CD14-positive monocyte (primary cell): Measurements from ENCODE around the gene MYO19. TPM values are rescaled to one million over a fixed set of nuclear protein-coding genes. Genes with fewer than 3 reads are reported as not detected.

Experiments used
- DNase-seq, 3 donors: peaks; one replicate each; pipeline ENCODE4 v3.0.0-alpha.2; 2011 to 2022
- H2AFZ ChIP-seq: 2 replicates; pipeline ENCODE4 v1.6.0; 2012; ENCODE audit warnings: mild to moderate bottlenecking, low read depth, low read length, inconsistent platforms; ENCODE audit not compliant: insufficient read depth, poor library complexity, severe bottlenecking
- H3K27ac ChIP-seq, 2 donors: 1 replicate in 1 of 2; 2 replicates in 1 of 2; pipeline ENCODE4 v1.5.1; 2012 to 2013; ENCODE audit warnings: low read length in 2 of 2, control low read depth in 1 of 2, inconsistent platforms in 1 of 2, low read depth in 1 of 2, mild to moderate bottlenecking in 1 of 2
- H3K27me3 ChIP-seq, 2 donors: one replicate each; pipeline versions ENCODE4 v1.6.0 to v1.6.1; 2011 to 2013; ENCODE audit warnings: low read length in 2 of 2; ENCODE audit not compliant: control insufficient read depth in 2 of 2, insufficient read depth in 2 of 2
- H3K36me3 ChIP-seq, 2 donors: replicated peaks in 1 of 2; 1 replicate in 1 of 2; 2 replicates in 1 of 2; pipeline versions ENCODE4 v1.5.1 to v1.6.1; 2012 to 2013; ENCODE audit warnings: low read length in 2 of 2, control low read depth in 1 of 2, inconsistent platforms in 1 of 2, mild to moderate bottlenecking in 1 of 2; ENCODE audit not compliant: insufficient read depth in 2 of 2, control insufficient read depth in 1 of 2
- H3K4me1 ChIP-seq, 2 donors: 1 replicate in 1 of 2; 2 replicates in 1 of 2; pipeline versions ENCODE4 v1.5.1 to v1.6.1; 2012 to 2013; ENCODE audit warnings: low read length in 2 of 2, control low read depth in 1 of 2, inconsistent platforms in 1 of 2, mild to moderate bottlenecking in 1 of 2, moderate library complexity in 1 of 2; ENCODE audit not compliant: insufficient read depth in 2 of 2, control insufficient read depth in 1 of 2
- H3K4me2 ChIP-seq: replicated peaks from 2 replicates; pipeline ENCODE3; 2012; ENCODE audit warnings: low read length, moderate library complexity, mild to moderate bottlenecking; ENCODE audit not compliant: poor library complexity, severe bottlenecking; ENCODE audit errors: extremely low read depth
- H3K4me3 ChIP-seq, 3 experiments: fragments of 200-600 bp in 1 of 3; sonication (generic) in 1 of 3; replicated peaks in 1 of 3; 1 replicate in 2 of 3; 2 replicates in 1 of 3; pipeline ENCODE4 v1.5.1; 2011 to 2013; ENCODE audit warnings: low read length in 3 of 3, mild to moderate bottlenecking in 3 of 3, control low read depth in 2 of 3, low read depth in 2 of 3, inconsistent platforms in 1 of 3, moderate library complexity in 1 of 3
- H3K79me2 ChIP-seq: 2 replicates; pipeline ENCODE4 v1.6.0; 2012; ENCODE audit warnings: mild to moderate bottlenecking, control low read depth, inconsistent platforms, low read length, moderate library complexity; ENCODE audit not compliant: insufficient read depth
- H3K9ac ChIP-seq: 2 replicates; pipeline ENCODE4 v1.6.0; 2017; ENCODE audit warnings: low read length, mild to moderate bottlenecking; ENCODE audit not compliant: insufficient read depth, poor library complexity, severe bottlenecking
- H3K9me3 ChIP-seq, 2 donors: replicated peaks in 1 of 2; 1 replicate in 1 of 2; 2 replicates in 1 of 2; pipeline versions ENCODE4 v1.5.1 to v1.6.1; 2012 to 2013; ENCODE audit warnings: low read length in 2 of 2, control low read depth in 1 of 2; ENCODE audit not compliant: control insufficient read depth in 1 of 2, insufficient read depth in 1 of 2
- H4K20me1 ChIP-seq: 2 replicates; pipeline ENCODE4 v1.6.0; 2012; ENCODE audit warnings: mild to moderate bottlenecking, low read length, control low read depth, moderate library complexity; ENCODE audit not compliant: insufficient read depth
- H3K27ac Mint-ChIP-seq, 7 donors: one replicate each; pipeline ENCODE4 v1.8.0; 2020; ENCODE audit warnings: mild to moderate bottlenecking in 7 of 7, mixed read lengths in 7 of 7, moderate library complexity in 6 of 7, inconsistent platforms in 2 of 7
- H3K27me3 Mint-ChIP-seq, 3 donors: one replicate each; pipeline ENCODE4 v1.8.0; 2021 to 2022; ENCODE audit warnings: low read depth in 3 of 3, mild to moderate bottlenecking in 3 of 3, mixed read lengths in 3 of 3, moderate library complexity in 3 of 3, inconsistent platforms in 1 of 3
- H3K36me3 Mint-ChIP-seq, 2 donors: one replicate each; pipeline ENCODE4 v1.8.0; 2020; ENCODE audit warnings: mixed read lengths in 2 of 2, inconsistent platforms in 1 of 2, mild to moderate bottlenecking in 1 of 2
- H3K4me1 Mint-ChIP-seq: one replicate; pipeline ENCODE4 v1.8.0; 2020; ENCODE audit warnings: mild to moderate bottlenecking, mixed read lengths
- H3K4me3 Mint-ChIP-seq, 2 donors: one replicate each; pipeline ENCODE4 v1.8.0; 2020; ENCODE audit warnings: mild to moderate bottlenecking in 2 of 2, mixed read lengths in 2 of 2, moderate library complexity in 1 of 2
- H3K9me3 Mint-ChIP-seq, 7 donors: one replicate each; pipeline ENCODE4 v1.8.0; 2020 to 2022; ENCODE audit warnings: mixed read lengths in 7 of 7, mild to moderate bottlenecking in 6 of 7, moderate library complexity in 6 of 7, inconsistent platforms in 2 of 7
- WGBS: methylation state at CpG from one replicate; pipeline ENCODE4 v1.1.5; 2013; ENCODE audit warnings: missing lambda C conversion rate; ENCODE audit not compliant: insufficient coverage; 5-methylcytosine and 5-hydroxymethylcytosine counted together
- intact Hi-C, 2 donors: fragments of 100-400 bp; cut with micrococcal nuclease; formaldehyde crosslinking; loops; one replicate each; pipeline versions ENCODE4 v1.15.0 to v1.15.1; 2023
- polyA plus RNA-seq, 3 donors: library from polyadenylated mRNA; depleted of rRNA in 1 of 3; unstranded in 2 of 3; stranded (reverse) in 1 of 3; fragments of 300-500 nt in 2 of 3; fragments of >200 nt in 1 of 3; fragmentation: Illumina TruSeq in 2 of 3; gene quantifications; 1 replicate in 2 of 3; 2 replicates in 1 of 3; pipeline ENCODE4 v1.2.3, GENCODE V29; 2012 to 2021
- TF ChIP-seq, protein P1 (sequence below): fragments of 200-600 bp; IDR thresholded peaks from one replicate; pipeline ENCODE4 v1.8.0; 2022; ENCODE audit warnings: antibody characterized with exemption, mild to moderate bottlenecking

Gene MYO19
- polyA plus RNA-seq, 3 donors, result 1.2 to 51.3 (median 1.9) TPM

DNA sequence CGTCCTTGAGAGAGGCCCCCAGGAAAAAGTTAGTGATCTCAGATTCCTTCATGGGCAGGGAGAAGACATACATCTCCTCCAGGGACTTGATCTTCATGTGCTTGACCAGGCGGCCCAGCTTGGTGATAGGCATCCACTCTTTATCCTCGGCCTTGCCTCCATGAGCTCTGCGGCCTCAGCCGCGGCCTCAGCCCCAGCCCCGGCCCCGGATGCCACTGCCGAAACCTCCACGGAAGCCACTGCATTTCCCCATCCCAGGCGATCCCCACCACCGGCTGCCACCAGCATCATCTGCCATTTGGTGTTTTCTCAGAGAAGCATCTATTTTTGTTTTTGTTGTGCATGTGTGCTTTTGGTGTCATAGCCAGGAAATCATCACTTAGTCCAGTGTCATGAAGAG, 40.4 kb upstream of the MYO19 start:
- peaks cover 93% of the 10 kb centered on the region for H4K20me1 ChIP-seq
- H3K4me1 ChIP-seq, result no peaks in the 10 kb centered on the region
- peaks cover 64 to 88% of the 10 kb centered on the region in 2 donors for H3K36me3 Mint-ChIP-seq
- no peak overlapping the region for H3K9ac ChIP-seq
- no peaks in the 10 kb centered on the region for H3K9me3 ChIP-seq
- no peaks in the 10 kb centered on the region for H3K4me1 Mint-ChIP-seq
- no peak overlapping the region for H3K4me2 ChIP-seq
- H3K27me3 ChIP-seq, result no peaks in the 10 kb centered on the region
- intact Hi-C loops, result no loop called here
- H3K27me3 Mint-ChIP-seq, result no peaks in the 10 kb centered on the region
- TF ChIP-seq, protein P1, sequence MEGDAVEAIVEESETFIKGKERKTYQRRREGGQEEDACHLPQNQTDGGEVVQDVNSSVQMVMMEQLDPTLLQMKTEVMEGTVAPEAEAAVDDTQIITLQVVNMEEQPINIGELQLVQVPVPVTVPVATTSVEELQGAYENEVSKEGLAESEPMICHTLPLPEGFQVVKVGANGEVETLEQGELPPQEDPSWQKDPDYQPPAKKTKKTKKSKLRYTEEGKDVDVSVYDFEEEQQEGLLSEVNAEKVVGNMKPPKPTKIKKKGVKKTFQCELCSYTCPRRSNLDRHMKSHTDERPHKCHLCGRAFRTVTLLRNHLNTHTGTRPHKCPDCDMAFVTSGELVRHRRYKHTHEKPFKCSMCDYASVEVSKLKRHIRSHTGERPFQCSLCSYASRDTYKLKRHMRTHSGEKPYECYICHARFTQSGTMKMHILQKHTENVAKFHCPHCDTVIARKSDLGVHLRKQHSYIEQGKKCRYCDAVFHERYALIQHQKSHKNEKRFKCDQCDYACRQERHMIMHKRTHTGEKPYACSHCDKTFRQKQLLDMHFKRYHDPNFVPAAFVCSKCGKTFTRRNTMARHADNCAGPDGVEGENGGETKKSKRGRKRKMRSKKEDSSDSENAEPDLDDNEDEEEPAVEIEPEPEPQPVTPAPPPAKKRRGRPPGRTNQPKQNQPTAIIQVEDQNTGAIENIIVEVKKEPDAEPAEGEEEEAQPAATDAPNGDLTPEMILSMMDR, result no peak
- no peak for DNase-seq
- no peak overlapping the region for H3K27ac Mint-ChIP-seq
- H3K9me3 Mint-ChIP-seq, result no peaks in the 10 kb centered on the region
- H3K27ac ChIP-seq, result no peak overlapping the region
- H3K4me3 ChIP-seq, result no peak overlapping the region
- no peak overlapping the region for H2AFZ ChIP-seq
- peaks cover 68 to 90% of the 10 kb centered on the region in 2 donors for H3K36me3 ChIP-seq
- 97% methylated on average over 8 of the region's 12 CpGs for WGBS
- no peak overlapping the region for H3K4me3 Mint-ChIP-seq
- peaks cover 84% of the 10 kb centered on the region for H3K79me2 ChIP-seq

DNA sequence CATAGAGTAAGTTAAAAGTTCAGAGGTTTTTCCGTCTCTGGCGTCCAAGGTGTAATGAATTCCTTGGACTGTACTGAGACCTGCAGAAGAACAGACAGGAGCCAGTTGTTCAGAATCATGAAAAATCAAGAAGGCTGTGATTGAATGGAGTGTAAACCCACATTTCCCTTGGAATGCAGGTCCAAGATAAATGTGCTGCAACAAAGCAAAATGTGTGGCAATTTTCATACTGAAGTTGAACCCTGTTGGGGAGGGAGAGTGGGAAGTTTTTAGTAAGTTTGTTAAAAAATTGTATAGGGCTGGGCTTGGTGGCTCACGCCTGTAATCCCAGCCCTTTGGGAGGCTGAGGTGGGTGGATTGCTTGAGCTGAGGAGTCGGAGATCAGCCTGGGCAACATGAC, 31.4 kb upstream of the MYO19 start:
- no peak overlapping the region for H3K27ac Mint-ChIP-seq
- H3K4me2 ChIP-seq, result no peak overlapping the region
- intact Hi-C loops, result no loop called here
- peaks cover 91% of the 10 kb centered on the region for H3K79me2 ChIP-seq
- H3K9me3 Mint-ChIP-seq, result no peaks in the 10 kb centered on the region
- 100% methylated on average over 3 of the region's 4 CpGs for WGBS
- H3K9ac ChIP-seq, result no peak overlapping the region
- H3K36me3 ChIP-seq, result peaks cover 87 to 97% of the 10 kb centered on the region in 2 donors
- TF ChIP-seq, protein P1, result no peak
- no peaks in the 10 kb centered on the region for H3K4me1 ChIP-seq
- no peak overlapping the region for H3K27ac ChIP-seq
- no peaks in the 10 kb centered on the region for H3K27me3 ChIP-seq
- no peak for DNase-seq
- no peak overlapping the region for H3K4me3 ChIP-seq
- H3K27me3 Mint-ChIP-seq, result no peaks in the 10 kb centered on the region
- H2AFZ ChIP-seq, result no peak overlapping the region
- no peaks in the 10 kb centered on the region for H3K4me1 Mint-ChIP-seq
- peaks cover 100% of the 10 kb centered on the region for H4K20me1 ChIP-seq
- no peaks in the 10 kb centered on the region for H3K9me3 ChIP-seq
- peaks cover 77 to 97% of the 10 kb centered on the region in 2 donors for H3K36me3 Mint-ChIP-seq
- H3K4me3 Mint-ChIP-seq, result no peak overlapping the region
